ENCODE results near the gene THOC6. TPM values are rescaled to one million over a fixed set of nuclear protein-coding genes. Genes with fewer than 3 reads are reported as not detected.

THOC6 gene
- total RNA-seq, 2 experiments from 2014 or later, result 12.0 to 12.9 TPM

GRCh38 chr16:3026609-3027488, 3.0 kb downstream of the THOC6 start:
- H3K27ac ChIP-seq (ENCODE audit: low read depth in 1 of 2, low read length in 2 of 2), result no peak overlapping the region
- Mint-ChIP-seq H3K27me3 (peaks cover 20% of the 10 kb centered on the region), H3K4me1 (ENCODE audit: low read depth) (peaks cover 48% of the 10 kb centered on the region), H3K27ac (no peak overlapping the region), H3K36me3 (ENCODE audit: low read depth) (peaks cover 22% of the 10 kb centered on the region), H3K4me3 (no peak overlapping the region), H3K9me3 (no peaks in the 10 kb centered on the region)
- peaks cover 69% of the 10 kb centered on the region for H3K4me1 ChIP-seq (ENCODE audit: insufficient read depth, low read length)
- DNase-seq (peak in 1 of 14 experiments; percentile 30), ATAC-seq (ENCODE audit: poor library complexity) (no peak)
- H3K27me3 ChIP-seq (ENCODE audit: control insufficient read depth in 1 of 2, insufficient read depth in 2 of 2, low read length in 2 of 2), result peaks cover 16 to 27% of the 10 kb centered on the region in 2 experiments
- peaks cover 0 to 4% of the 10 kb centered on the region in 2 experiments for H3K9me3 ChIP-seq (ENCODE audit: control insufficient read depth in 1 of 2, insufficient read depth in 1 of 2, low read length in 2 of 2)
- CTCF ChIA-PET, result interaction anchor here (1.2 to 9.0 kb wide), 7 partner anchors 8 to 144 kb away, joined by 3 to 181 read pairs (median 4); partner anchors contain the start of genes CLDN6, FLYWCH2 and PKMYT1
- intact Hi-C loops (cut with DNase I, micrococcal nuclease), result loop anchor here in 1 of 2 experiments (10.0 kb wide), 1 partner anchor 428 kb away; no protein-coding TSS in a partner anchor
- POLR2A ChIA-PET, result interaction anchor here (1.2 to 2.0 kb wide), 5 partner anchors 23 to 132 kb away, joined by 4 to 20 read pairs (median 8); partner anchors contain the start of gene IL32
- H3K36me3 ChIP-seq (ENCODE audit: insufficient read depth, low read length), result peaks cover 20% of the 10 kb centered on the region
- no peak for TF ChIP-seq CTCF (IDR thresholded peaks at IDR 0.05)
- no peak overlapping the region for H3K4me3 ChIP-seq (ENCODE audit: low read length)

GRCh38 chr16:3027489-3027795, 3.6 kb downstream of the THOC6 start:
- peaks cover 63% of the 10 kb centered on the region for H3K4me1 ChIP-seq (ENCODE audit: insufficient read depth, low read length)
- Mint-ChIP-seq H3K9me3 (no peaks in the 10 kb centered on the region), H3K27ac (no peak overlapping the region), H3K27me3 (peaks cover 24% of the 10 kb centered on the region), H3K4me3 (no peak overlapping the region), H3K36me3 (ENCODE audit: low read depth) (peaks cover 22% of the 10 kb centered on the region), H3K4me1 (ENCODE audit: low read depth) (peaks cover 42% of the 10 kb centered on the region)
- DNase-seq (peak in 1 of 14 experiments; percentile 46), ATAC-seq (ENCODE audit: poor library complexity) (no peak)
- ChIA-PET POLR2A (interaction anchor here (0.9 to 2.0 kb wide), 9 partner anchors 20 to 131 kb away, joined by 3 to 20 read pairs (median 8); partner anchors contain the start of genes IL32, PKMYT1 and ZNF213), CTCF (interaction anchor here (0.8 to 9.0 kb wide), 12 partner anchors 9 to 144 kb away, joined by 3 to 181 read pairs (median 4); partner anchors contain the start of genes CLDN6, FLYWCH2, PKMYT1 and ZNF213)
- intact Hi-C loops (cut with DNase I, micrococcal nuclease), result loop anchor here in 1 of 2 experiments (10.0 kb wide), 1 partner anchor 427 kb away; no protein-coding TSS in a partner anchor
- H3K27ac ChIP-seq (ENCODE audit: low read depth in 1 of 2, low read length in 2 of 2), result no peak overlapping the region
- H3K27me3 ChIP-seq (ENCODE audit: control insufficient read depth in 1 of 2, insufficient read depth in 2 of 2, low read length in 2 of 2), result peaks cover 18 to 30% of the 10 kb centered on the region in 2 experiments
- H3K9me3 ChIP-seq (ENCODE audit: control insufficient read depth in 1 of 2, insufficient read depth in 1 of 2, low read length in 2 of 2), result peaks cover 0 to 4% of the 10 kb centered on the region in 2 experiments
- TF ChIP-seq CTCF (IDR thresholded peaks at IDR 0.05), result no peak
- no peak overlapping the region for H3K4me3 ChIP-seq (ENCODE audit: low read length)
- H3K36me3 ChIP-seq (ENCODE audit: insufficient read depth, low read length), result peaks cover 20% of the 10 kb centered on the region

- Histone ChIP-seq H3K27ac (ENCODE audit: low read depth in 1 of 2, low read length in 2 of 2) (no peak overlapping the region), H3K27me3 (ENCODE audit: control insufficient read depth in 1 of 2, insufficient read depth in 2 of 2, low read length in 2 of 2) (peaks cover 25 to 34% of the 10 kb centered on the region in 2 experiments), H3K4me3 (ENCODE audit: low read length) (no peak overlapping the region), H3K4me1 (ENCODE audit: insufficient read depth, low read length) (peaks cover 56% of the 10 kb centered on the region), H3K9me3 (ENCODE audit: control insufficient read depth in 1 of 2, insufficient read depth in 1 of 2, low read length in 2 of 2) (peaks cover 0 to 9% of the 10 kb centered on the region in 2 experiments), H3K36me3 (ENCODE audit: insufficient read depth, low read length) (peaks cover 20% of the 10 kb centered on the region)
- CTCF ChIA-PET, result interaction anchor here (0.6 to 9.0 kb wide), 19 partner anchors 8 to 145 kb away, joined by 3 to 181 read pairs (median 4); partner anchors contain the start of genes CLDN6, FLYWCH2, IL32 and PKMYT1
- Mint-ChIP-seq H3K36me3 (ENCODE audit: low read depth) (peaks cover 22% of the 10 kb centered on the region), H3K9me3 (no peaks in the 10 kb centered on the region), H3K4me3 (peak overlapping the region; percentile 78), H3K4me1 (ENCODE audit: low read depth) (peaks cover 35% of the 10 kb centered on the region), H3K27me3 (peaks cover 31% of the 10 kb centered on the region), H3K27ac (no peak overlapping the region)
- peak; percentile 77 to 95 (median 86) for DNase-seq
- intact Hi-C loops (cut with DNase I, micrococcal nuclease), result loop anchor here (1.0 to 10.0 kb wide), 3 partner anchors 25 to 427 kb away; no protein-coding TSS in a partner anchor
- peak; percentile 84 for TF ChIP-seq CTCF (IDR thresholded peaks at IDR 0.05)
- POLR2A ChIA-PET, result interaction anchor here (0.9 to 4.5 kb wide), 14 partner anchors 8 to 131 kb away, joined by 3 to 24 read pairs (median 6); partner anchors contain the start of genes IL32, PKMYT1, TNFRSF12A and ZNF213
- ATAC-seq (ENCODE audit: poor library complexity), result peak; percentile 42
Measured at GRCh38 chr16:3027983-3028715, 4.3 kb downstream of the THOC6 start.
